Stimulated activated CD8-positive, alpha-beta memory T cell treated with anti-CD3 and anti-CD28 coated beads, Interleukin-7, amount 100 ng/mL, for 24 hours (primary cell): ENCODE measurements around the gene FMNL1.
A peak's percentile ranks its signal among the peaks of the same experiment; 100 is the strongest.

ENCODE experiments used
- DNase-seq: peaks from one replicate; pipeline ENCODE4 v3.0.0-alpha.2; 2020; ENCODE audit warnings: low read depth

The FMNL1 gene

DNA sequence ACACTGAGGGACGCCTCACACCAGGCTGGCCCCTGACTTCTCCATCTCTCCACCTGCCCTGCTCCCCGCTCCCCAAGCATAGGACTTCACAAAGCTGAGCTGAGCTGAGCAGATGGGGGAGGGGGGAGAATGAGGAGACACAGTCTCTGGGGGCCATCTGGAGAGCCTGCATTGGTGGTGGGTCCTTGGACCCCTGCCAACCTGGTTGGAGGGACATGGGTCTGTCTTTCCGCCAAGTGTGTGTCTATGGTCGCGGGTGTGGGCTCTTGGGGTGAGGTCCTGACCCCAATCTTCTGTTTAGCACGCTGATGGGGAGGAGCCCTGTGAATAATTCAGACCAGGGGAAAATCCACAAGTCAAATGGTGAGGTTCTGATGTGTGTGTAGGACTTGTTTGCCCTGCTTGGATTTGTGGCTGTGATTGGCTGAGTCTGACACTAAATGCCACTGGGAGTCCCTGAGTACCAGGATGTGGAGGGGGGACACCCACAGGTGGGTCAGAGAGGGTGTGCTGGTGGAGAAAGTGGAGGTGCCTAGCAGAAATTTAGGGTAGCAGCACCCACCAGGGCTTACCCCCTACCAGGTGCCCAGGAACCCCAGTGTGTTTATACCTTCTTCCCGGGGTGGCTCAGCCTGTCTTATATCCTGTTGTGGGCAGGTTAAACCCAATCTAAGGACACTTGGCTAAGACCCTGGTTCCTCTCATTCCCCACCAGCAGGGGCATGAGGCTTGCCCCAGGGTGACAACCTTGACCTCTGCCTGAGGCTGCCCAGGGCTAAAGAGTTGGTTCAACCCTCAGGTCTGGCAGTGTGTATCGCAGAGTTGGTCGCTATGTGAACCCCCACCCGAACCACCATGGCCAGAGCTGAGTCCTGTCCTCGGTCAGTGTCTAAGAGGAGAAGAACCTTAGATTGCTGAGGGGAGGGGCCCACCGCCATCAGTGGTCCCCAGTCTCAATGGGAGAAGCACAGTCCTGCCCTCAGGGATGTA lies 2.1 kb downstream of the FMNL1 start:
- DNase-seq = no peak

GRCh38 chr17:45224671-45225050 lies 3.0 kb downstream of the FMNL1 start:
- DNase-seq = no peak

DNA sequence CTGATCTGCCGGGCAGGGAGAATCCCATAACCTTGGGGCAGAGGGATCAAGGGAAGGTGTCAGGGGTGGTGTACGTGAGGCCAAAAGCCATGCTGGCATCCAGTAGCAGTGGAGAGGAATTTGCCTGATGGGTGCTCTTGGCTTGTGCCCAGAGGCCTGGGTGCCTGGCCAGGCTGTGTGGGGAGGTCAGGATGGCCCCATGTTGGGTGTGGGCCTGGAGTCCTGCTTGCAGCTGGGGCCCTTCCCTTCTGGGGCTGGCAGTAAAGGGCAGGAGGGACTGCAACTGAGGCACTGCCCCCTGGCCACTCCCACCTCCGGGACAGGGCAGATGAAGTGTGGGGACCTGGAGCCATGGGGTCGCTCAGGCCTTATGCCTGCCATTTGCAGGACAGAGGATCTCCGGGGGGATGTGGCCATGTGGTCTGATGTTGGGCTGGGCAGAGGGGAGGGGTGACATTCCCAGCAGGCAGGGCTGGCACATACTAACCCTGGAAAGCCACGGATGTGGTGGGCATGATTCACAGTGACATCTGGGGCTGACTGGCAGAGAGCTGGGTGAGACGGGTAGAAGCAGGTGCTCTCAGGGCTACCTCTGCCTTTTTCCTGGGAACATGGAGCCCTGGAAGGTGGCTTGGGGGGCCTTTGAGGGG lies 3.5 kb downstream of the FMNL1 start:
- DNase-seq = no peak

DNA sequence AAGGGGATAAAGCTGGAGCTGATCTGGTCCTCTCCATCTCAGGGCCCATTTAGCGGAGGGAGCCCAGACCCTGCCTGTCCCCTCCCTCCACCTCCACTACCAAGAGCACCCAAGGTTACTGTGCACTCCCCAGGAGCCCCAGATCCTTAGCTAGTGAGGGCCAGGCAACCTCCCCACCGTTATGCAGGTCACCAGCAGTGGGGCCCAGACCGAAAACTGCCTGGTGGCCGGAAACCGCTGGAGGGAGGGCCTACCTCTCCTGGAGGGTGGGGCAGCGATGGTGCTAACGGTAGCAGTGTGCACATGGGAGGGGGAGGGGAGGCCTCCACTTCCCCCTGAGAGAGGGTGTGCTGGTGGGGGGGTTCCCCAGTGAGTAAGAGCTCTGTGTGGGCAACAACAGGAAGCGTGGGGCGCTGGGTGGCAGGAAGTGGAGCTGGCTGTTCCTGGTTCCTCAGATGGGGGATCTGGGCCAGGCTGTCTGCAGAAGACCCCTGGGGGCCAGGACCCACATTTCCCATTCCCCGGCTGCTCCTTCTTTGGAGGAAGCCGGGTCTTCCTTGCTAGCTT lies 4.4 kb downstream of the FMNL1 start:
- peak; percentile 93 for DNase-seq

GRCh38 chr17:45226576-45226975 lies 4.9 kb downstream of the FMNL1 start:
- no peak for DNase-seq

DNA sequence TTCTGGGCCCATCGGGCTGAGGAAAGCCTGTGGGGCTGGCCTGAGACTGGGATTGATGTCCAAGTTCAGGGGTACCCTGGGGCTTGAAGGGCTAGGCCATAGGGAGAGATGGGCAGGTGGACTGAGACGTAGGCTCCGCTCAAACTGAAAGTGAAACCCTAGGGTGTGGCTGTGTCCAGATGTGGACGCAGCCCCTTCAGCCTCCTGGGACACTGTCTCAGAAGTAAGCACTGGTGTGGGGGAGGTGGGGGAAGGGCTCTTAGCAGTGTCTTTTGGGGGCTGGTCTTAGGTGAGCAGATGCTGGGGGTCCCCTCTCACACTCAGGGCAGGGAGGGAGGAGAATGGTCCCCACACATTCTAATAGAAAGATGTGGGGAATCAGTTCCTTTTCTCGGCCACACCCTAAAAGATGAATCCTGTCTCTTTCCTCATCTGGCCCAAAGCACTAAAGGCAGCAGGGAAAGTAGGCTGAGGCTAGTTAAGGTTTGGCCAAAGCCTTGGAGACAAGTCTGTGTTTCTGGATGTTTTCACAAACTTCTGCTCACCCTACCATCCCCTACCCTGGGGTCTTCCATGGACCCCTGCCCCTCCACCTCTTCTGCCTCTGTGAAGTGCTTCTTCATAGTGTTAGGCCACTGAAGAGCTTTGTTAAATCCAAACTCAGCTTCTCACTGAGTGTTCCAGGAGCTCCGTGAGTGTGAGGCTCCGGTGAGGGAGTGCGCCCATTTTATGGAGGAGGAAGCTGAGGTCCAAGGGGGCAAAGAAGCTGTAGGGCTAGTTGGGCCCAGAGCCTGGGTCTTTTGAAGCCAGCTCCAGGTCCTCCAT lies 5.6 kb downstream of the FMNL1 start:
- DNase-seq = no peak

DNA sequence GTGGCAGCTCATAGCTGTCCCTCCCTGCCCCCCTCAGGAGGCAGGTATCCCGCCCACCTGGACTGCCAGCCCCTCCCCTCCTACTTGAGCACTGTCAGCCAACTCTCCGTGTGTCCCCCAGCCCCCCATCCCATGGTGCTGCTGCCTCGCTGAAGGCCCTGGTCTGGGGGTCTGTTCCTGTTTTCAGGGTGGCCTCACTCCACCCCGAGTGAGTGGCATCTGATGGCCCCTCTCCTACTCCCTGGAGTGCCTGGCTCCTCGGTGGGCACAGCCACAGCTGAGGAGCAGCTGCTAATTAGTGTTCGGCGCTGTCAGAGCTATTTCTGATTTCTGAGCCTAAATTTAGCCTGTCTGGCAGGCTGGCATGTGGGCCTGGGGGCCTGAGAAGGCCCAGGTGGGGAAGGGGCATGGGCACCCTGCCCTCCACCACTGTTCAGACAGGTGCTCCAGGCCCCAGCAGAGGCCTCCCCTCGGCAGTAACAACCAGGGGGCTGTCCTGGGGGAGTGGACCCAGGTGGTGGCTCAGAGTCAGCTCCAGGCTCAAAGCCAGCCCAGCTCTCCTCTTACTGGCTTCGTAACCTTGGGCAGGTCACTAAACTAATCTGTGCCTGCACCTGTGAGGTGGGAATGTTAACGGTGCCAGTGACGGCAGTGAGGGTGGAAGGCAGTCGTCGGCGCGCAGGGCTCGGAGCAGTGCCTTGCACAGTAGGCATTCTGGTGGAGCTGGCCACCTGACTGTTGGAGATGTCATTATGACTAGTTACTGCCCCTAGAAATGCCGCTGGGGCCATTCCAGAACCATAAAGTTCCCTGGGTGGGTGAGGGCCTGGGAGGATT lies 6.5 kb downstream of the FMNL1 start:
- no peak for DNase-seq

GRCh38 chr17:45228763-45229539 lies 7.3 kb downstream of the FMNL1 start:
- peak; percentile 81 for DNase-seq

DNA sequence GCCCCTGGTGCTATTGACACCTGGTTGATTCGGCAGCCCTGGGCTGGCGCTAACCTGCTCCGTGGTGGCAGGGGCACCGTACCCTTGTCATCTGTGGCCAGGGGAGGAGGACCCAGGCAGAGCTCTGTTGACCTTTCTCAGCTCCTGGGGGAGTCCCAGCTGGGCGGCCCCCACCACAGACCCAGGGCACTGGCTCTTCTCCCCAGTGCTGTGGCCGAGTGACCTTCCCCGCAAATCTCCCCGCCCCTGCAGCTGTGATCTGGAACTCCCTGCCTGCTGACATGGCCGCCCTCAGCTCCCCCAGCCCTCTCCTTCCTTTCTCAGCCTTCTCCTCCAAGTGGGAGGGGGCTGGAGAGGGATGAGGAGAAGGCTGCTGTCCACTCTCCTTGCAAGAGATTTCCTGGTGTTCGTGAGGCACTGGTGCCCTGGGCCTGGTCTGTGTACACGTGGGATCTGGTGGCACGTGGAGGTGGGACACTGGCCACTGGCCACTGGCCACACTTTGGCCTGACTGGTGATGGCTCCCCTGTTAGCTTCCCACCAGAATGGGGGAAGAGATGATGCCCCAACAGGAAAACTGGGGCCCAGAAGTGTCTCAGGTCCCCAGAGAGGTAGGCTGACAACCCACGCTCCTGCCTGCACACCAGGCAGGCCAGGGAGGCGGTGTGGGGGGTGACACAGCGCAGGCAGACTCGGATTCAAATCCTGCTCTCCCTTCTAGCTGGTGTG lies 8.2 kb downstream of the FMNL1 start:
- DNase-seq = no peak

- DNase-seq = no peak
Observed at GRCh38 chr17:45230410-45230786, 8.7 kb downstream of the FMNL1 start.

DNA sequence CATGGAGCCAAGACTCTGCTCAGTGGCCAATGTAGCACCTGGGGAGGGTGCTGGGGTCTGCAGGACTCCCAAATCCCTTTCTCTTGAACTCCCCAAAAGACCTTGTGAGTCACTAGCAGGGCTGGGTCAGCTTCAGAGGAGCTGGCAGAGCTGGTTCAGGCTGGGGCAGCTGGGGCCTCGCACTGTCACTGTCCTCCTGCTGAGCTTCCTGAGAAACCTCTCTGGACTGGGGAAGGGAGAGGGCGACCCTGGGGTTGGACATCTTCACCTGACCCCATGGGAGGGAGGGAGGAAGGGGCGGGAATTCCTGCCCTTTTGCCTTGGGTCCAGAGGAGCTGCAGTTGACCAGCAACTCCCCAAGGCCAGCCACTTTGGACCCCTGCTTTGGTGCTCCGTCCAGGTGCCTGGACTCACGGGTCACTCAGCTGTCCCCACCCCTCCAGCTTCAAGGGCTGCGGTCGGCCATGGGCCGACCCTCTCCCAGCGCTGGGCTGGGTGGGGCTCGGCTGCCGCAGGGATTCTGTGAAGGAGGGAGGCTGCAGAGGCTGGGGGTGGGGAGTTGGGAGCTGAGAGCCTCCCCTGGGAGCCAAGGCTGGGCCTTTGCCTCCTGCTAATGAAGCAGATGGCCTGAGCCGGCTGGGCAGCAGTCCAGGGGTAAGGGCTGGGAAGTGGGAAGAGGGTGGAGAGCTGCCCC lies 9.2 kb downstream of the FMNL1 start:
- no peak for DNase-seq

- DNase-seq = no peak
Observed at GRCh38 chr17:45231481-45232116, 9.9 kb downstream of the FMNL1 start.

- DNase-seq = no peak
Observed at GRCh38 chr17:45232514-45233422, 11.1 kb downstream of the FMNL1 start.

DNA sequence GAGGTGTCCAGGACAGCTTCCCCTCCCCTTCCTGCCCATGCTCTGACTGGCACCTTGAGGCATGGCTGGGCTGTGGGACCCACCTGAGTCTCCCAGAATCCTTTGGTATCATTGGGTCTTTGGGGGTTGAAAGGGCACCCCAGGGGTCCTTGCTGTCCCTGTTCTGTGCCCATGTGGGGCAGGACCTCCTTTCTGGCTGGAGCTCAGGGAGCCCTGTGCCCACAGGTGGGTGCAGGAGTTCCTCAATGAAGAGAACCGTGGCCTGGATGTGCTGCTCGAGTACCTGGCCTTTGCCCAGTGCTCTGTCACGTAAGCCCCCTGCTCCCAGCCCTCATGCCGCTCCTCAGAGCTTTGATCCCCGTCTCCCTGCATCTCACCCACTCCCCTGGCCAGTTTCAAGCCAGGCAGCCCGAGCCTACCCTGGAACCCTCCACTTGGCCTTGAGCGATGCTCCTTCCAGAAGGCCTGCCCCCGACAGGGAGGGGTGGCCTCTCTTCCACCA lies 11.8 kb downstream of the FMNL1 start:
- DNase-seq = no peak

GRCh38 chr17:45234641-45235415 lies 13.1 kb downstream of the FMNL1 start:
- DNase-seq = no peak

- DNase-seq = peak; percentile 55
Observed at GRCh38 chr17:45235416-45236281, 14.0 kb downstream of the FMNL1 start.
